ENCODE measurements around the gene MRPS9.

MRPS9 gene

DNA sequence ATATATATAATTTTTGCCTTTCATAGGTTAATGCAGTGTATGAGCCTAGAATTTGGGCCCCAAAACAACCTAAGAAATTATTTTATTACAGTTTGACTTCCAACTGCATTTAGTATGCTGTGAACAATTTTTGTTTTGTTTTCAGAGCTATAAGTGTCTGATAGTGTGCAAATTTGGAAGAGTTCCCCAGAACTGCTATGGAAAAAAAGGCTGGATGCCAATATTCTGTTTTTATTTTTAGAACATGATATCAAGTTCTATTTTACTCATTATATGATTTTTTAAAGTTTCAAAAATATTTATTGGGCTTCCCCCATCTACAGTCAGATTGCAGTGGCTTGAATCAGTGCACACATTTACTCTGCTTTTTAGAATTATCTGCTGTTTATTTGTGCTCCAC lies 42.6 kb downstream of the MRPS9 start:
- DNase-seq = no peak

DNA sequence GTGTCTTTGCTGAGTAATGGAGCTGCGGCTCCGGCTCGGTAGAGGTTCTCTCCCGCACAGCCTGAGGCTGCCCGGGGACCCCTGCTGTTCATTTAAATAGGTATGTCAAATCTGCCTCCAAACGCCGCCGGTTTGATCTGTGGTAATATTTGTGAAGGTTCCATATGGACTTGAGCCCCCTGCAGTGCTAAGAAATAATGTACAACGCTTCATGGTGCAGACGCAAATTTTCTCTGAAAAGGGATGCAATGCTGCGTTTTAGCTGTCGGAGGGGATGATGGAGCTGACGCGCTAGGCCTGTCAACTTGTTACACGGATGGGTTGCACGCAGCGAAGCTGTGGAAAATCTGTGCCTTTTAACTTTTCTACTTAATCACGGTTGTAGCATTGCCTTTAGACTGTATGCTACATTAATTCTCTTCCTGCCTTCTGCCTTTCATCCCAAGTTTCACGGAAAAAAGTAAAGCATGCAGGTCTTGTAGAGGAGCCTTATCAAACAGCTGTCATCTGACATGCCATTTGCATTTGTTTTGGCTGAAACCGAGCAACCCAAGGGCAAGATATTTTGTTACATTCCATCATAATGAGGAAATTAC lies 43.2 kb downstream of the MRPS9 start:
- DNase-seq = no peak

DNA sequence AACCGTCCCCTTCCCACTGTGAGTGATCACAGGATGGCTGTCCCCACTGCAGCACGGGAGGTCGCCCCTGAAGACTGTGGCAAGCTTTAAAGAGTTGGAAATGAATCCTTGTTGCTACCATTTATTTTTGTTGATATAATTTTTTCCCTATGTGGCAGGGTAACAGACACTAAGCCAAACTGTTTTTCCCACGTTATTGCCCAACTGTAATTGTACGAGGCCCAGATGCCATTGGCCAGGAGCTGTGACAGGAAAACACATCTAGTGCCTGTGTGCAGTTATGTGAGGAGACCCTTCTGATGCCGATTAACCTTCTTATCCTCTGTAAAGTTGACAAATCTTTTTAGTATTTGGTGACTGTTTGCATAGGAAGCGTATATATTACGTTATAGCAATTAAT lies 44.2 kb downstream of the MRPS9 start:
- DNase-seq = no peak

DNA sequence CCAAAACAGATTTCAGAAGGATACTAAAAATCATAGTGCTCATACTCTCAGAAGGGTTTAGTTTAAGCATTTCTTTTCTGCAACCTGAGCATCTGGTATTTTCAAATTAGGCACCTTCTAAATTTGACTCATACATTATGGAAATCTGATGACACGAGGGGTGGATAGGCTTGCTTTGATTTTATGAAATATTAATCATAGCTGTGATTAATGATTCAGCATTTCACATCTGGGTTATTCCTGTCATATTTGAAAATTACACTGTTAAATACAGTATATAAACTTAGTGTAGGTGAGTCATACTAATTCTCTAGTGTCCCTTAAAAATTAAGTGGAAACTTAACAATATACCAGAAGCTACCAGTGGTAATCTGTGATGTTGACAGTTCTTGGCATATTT lies 47.7 kb downstream of the MRPS9 start:
- no peak for DNase-seq

DNA sequence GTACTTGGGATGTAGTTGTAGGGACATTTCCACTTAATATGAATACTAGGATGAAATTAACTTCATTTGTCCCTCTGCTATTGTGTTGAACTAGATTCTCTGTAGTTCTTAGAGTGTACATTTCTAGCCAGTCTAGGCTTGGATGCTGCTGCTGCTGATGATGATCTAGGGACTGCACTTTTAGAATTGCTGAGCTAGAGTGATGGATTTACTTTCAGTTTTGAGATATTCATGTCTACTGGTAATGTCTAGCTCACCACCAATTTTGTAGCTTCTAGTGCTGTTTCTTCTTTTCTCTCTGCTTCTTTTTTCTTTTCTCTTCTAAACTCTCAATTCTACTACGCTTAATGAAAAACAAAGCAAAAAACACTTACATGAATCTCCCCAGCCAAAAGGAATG lies 49.4 kb downstream of the MRPS9 start:
- no peak for DNase-seq

DNA sequence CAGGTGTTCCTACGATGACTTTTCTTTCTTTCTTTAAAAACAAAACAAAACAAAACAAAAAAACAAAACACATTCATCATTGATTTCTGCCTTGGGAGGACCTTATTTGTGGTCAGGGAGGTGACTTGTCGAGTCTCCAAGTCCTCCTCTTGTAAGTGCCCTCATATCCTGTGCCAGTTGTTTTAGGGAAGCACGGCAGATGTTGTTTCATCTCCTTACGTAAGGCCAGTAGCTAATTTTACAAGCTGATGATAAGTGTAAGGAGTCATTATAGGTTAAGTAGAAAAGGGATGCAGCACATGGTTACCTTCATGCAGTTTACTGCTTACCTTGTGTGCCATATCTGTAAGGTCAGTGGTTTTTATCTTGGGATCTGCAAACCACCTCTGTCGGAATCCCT lies 52.2 kb downstream of the MRPS9 start:
- DNase-seq = no peak

DNA sequence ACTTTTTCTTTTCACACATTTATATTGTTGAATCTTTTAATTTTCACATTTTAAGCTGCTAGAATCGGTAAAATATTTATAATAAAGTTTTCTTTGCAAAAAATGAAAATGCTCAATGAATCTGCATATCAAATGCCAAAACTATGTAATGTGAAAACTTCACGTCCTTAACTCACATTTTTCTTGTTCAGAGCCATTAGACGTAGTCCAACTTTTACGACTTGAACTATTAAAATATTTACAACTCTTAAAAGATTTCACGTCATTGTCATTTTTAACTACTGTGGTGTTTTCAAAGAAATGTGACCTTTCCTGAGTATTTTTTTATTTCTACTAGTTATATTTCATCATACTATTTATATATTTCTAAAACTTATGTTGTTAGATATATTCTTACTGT lies 54.9 kb downstream of the MRPS9 start:
- no peak for DNase-seq

DNA sequence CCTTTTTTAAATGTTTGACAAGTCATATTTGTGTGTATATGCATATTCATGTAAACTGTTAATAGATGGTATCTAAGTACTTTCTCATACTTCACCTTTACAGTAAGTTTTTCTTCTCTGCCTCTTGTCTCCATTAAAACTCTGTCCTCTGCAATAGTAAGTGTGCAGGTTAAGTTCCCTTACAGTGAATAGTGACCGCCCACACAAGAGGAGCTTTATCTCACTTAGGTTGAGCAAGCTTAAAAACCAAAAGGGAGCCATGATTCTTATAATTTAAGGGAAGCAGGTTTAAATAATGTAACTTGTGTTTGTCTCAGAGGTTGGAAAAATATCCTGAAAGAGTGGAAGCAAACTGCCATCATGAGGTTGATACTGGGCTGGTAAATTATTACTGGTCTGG lies 61.3 kb downstream of the MRPS9 start:
- no peak for DNase-seq

DNA sequence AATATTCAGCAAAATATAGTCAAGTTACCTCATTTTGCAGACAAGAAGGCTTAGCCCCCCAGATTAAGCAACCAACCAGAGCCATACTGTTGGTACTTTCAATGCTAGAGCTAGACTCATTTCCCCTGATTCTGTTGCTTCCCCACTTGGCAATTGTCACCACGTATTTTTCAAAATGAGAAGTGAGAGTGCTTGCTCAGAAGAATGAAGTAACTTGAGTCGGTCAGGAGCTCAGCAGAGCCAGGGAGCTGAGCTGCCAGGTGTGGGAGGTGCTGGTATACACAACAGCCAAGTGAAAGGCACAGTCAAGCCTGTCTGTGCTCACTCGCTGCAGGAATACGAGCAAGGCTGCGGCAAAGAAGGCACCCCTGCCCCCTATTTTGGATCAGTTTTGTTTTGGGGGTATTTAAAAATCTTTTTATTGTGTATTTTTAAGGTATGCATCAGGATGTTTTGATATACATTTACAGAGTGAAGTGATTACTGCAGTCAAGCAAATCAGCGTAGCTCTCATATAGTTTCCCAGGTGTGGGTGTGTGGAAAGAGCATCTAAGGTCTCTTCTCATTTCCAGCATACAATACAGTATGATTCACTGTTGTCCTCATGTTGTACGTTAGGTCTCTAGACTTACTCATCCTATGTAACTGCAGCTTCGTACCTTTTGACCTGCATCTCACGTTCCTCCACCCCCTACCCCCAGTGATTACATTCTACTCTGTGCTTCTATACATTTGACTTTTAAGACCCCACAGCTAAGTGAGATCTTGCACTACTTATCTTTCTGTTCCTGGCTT lies 62.4 kb downstream of the MRPS9 start:
- no peak for DNase-seq

DNA sequence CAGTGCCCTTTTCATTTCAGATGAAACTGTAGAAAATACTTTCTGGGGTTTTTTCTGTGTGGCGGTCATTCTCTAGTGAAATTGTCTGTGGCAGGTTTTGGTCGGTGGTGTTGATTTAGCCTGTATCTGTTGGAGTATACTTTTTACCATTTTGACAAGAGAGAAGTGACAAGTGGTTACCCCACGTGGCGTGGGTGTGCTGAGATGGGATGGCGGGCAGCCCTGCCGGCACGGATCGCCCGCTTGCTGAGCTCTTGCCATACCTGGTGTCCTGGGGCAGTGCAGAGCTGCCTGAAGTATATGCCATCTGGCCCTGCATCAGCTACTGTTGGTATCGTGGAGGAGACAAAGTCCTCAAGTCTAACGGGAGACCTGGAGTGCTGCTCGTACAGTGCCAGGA lies 64.1 kb downstream of the MRPS9 start:
- DNase-seq = no peak

DNA sequence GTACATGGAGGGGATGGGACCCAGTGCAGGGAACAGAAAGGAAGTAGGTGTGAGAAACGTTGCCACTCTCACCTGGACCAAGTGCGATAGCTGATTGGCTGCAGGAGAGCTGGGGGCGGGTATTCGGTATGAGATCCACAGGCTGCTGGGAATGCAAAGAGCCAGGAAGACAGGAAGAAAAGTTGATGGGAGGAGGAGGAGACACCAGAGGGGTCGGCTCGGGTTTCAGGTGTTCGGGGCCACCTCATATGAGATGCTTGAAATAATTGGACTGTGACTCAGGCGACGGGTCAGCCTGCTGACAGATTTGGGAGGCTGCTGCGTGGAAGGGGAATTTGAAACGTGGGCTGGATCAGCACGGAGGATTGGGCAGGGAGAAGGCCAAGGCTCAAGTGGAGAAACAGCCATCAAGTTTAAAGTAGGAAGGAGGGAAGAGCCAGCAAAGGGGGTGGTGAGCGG lies 65.1 kb downstream of the MRPS9 start:
- DNase-seq = no peak

DNA sequence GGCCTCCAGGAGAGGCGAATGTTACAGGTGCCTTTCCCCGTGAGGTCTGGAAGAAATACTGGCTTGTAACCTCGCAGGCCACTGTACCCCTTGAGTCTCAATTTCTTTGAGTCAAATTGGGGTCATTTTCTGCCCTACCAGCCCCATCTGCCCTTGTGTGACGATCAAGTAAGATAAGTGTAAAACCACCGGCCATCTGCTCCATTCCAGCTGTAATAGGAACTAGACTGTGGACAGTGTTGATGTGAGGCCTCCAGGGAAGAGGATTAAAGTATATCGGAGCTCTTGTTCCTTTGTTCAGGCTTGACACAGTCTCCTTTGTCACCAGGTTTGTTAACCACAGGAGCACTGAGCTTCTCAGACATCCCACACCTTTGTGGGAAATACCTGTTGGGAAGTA lies 65.6 kb downstream of the MRPS9 start:
- no peak for DNase-seq

DNA sequence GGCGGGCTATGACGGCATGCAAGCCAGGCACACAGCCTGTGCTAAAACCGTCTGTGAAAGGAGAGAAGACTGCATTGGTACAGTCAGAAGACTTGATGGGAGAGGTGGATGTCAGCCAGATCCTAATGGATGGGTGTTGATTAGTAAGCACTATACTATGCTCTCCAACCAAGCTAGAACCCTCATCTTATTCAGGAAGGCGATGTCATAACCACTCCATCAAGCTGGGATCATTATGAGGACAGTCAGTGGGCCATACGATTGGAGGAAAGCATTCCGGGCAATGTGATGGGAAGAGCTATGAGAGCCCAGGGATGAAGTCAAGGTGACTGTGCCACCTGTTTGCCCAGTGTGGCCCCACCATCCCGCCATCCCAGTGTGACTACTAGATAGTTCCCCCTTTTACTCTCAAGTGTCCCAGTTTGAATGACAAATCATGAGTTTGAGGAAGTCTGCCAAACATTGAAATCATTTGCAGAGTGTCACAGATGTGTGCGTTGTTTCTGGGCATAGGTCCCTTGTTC lies 66.4 kb downstream of the MRPS9 start:
- DNase-seq = no peak

DNA sequence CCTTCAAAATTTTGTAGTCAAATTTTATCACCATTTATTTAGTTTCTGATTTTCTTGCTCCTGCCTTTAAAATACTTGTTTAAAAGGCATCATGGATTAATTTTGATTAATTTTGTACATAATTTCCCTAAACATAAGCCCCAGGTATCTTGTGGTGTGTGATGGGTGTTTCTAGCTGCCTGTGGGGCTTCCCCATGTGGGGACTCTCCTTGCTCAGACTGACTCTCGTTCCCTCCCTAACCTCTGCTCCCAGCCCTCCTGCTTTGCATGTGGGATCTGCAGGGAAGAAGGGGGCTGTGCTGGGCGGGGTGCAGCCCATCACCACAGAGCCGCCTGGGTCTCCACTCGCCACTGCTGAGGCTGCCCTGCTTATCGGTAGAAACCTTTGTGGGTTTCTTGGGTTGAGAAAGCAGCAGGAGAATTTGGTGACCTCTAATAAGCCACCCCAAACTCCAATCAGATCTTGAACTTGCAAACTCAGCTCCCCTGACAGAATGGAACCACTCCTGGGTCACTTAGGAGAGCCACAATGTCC lies 72.5 kb downstream of the MRPS9 start:
- no peak for DNase-seq

DNA sequence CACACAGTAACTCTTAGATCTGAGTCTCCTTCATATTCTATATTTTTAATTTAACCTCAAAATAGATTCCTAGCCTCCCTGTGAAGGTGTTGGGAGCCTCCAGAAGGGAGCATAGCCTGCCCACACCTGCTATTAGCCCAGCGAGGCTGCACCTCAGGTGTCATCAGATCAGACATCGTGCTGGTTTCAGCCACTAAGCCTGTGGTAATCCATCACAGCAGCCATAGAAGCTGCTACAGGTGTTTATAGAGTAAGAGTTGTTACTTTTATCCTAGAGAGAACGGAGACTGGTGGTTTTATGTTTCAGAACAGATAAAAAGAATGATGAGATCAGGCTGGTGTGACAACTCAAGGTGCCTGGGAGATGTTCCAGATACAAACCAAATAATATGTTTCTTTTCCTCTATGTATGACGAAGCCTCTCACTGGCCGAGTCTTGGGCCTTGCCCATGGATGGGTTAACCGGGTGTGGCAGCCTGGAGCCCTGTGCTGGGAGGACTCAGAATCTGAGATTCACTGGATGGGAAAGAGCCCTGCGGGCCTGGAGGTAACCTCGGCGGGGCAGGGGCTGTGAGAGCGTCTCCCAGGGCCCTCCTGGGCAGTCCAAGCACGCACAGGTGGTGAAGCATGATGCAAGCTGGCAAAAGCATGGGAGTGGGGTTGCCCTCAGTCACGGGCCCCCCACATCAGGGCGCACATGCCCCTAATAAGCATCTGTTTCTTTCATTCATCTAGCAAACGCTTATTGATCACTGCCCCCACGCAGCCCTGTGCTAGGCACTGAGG lies 73.7 kb downstream of the MRPS9 start:
- no peak for DNase-seq

DNA sequence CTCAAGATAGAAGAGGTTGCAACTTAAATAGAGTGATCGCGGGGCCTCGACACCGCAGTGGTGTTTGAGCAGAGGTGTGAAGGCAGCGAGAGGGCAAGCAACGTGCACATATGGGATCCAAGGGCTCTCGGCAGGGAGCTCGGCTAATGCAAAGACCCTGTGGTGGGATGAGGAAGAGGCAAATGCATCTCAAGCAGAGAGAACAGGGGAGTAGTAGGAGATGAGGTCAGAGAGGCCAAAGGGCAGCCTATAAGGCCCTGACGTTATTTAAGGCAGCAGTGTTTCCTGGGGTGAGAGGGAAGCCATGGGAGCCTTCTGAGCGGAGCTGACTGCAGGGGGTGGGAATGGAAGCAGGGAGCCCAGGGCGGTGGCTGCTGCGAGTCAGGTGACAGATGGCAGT lies 74.5 kb downstream of the MRPS9 start:
- DNase-seq = no peak

DNA sequence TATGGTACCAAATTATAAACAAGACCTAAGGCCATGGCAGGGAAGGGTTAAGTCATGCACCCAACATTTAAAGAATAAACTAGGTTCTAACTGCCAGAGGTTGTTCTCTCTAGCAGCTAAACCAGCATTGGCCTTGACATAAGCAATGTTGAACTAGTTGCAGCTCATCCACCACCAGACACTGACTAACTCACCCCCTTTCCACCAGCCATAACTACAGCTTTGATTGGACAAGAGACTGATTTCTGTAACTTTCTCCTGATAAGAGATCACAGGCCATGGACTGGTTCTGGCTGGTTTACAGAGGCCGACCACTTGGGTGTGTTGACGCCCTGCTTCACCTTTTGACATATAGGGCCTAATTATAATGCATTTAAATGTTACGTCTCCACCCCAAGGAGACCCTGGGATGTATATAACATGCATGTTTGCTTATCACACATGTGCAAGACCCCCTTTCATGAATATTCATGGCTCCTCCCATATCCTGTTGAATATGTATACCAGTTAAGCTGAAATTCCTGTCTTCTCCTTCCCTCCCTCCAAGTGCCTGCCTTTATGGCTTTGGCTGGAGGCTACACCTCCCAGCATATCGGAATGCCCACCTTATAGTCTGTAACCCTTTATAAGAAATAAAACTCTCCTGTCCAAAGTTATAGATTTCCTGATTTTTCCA lies 75.9 kb downstream of the MRPS9 start:
- no peak for DNase-seq

DNA sequence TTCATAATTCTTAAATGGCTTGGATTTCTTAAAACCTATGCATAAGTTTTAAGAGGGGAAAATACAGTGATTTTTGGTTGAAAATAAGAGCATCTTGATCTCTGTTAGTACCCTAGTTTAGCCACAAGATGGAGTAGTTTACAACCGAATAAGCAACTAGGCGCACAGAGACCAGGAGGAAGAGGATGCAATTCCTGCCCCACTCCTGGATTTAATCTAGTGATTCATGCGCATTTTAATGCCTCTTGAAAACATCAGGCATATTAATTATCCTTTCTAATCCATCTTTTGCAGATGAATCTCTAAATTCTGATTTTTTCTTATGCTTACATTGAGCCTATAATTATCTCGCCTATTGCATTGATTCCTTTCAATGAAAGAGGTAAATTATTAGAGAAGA lies 76.7 kb downstream of the MRPS9 start:
- DNase-seq = no peak

DNA sequence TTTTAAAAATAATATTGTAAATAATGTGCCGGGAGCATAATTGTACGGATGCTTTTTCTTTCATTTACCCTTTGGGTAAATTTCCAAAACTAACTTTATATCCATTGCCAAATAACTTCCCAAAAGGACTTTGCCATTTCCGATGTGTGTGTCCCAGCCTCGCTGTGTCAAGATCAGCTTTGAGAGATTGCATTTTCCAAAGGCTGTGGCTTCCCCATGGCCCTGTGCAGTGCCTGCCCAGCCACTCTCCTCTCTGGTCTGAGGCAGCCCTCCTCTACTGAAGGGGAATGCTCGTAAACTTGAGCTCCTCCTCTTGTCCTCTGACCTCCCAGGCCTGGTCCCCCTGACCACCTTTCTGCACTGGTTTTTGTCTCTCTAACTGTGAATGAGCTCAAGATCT lies 78.5 kb downstream of the MRPS9 start:
- DNase-seq = no peak

DNA sequence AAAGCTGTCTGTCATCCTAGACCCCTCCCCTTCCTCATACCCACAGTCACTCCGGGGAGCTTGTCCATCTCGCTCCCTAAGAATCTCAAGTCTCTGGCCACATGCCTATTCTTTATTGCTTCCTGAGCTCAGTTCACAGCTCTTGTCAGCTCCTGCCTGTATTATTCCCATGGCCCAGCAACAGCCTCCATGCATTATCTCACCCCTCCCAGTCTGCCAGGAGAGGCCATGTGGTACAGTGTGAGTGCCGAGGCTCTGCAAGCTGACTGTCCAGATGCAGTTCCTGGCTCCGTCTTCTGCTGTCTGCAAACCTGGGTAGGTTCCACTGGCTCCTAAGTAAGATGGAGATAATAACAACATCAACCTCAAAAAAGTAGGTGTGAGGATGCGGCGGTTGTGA lies 79.7 kb downstream of the MRPS9 start:
- DNase-seq = no peak

DNA sequence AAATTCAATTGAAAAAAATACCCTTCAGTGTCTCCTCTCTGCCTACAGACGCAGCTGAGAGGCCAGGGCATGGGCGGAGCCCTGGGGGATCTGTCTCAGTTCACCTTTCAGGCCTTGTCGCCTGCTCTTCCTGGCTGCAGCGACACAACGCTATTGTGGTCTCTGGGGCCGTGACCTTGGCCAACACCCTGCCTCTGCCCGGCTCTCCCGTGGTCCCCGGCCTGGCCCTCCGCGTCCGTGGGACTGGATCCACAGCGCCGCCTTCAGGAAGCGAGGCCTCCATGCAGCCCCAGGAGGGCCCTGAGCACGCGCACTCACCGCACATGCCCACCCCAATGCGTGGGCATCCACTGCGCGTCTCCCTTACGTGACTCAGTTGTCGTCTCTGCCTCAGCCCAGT lies 81.1 kb downstream of the MRPS9 start:
- DNase-seq = no peak

DNA sequence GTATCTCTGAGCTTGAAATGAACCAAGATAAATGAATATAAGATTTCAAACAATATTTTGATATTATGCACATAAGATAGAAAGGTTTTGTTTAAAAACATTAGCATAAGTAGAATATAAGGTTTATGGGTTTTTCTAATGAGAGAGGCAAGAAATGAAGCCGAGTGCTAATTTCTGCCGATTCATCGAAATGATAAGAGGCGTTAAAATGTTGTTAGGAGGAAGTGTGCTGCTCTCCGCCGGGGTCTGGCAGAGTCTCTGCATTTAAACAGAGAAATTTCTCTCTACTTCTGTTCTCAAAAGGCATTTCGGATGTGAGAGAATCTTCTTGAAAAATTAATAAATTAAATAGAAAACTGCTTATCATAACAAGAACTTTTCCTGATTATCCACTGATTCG lies 83.6 kb downstream of the MRPS9 start:
- DNase-seq = no peak

DNA sequence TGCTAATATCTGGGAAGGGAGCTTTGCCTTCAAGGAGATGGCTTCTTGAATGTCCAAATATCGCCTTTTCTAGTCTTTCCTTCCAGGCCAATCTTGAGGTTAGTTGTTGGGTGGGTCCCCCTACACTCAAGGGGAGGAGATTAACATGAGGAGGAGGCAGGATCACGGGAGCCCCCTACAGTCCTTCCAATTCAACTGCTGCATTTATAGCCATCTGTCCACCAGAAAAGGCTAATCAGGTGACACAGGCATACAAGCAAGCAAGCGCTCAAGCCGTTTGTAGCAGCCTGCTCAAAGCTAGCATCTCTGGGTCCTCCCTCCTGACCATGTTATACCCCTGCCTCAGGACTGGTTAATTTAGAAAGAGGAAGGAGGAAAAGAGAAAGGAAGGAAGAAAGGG lies 87.6 kb downstream of the MRPS9 start:
- no peak for DNase-seq
